ENCODE data around the gene SBNO2.
A peak's percentile ranks its signal among the peaks of the same experiment; 100 is the strongest.

Gene SBNO2

GRCh38 chr19:1104311-1105007 lies 69.6 kb downstream of the SBNO2 start:
- DNase-seq (ENCODE audit: extremely low read depth, low read depth) = no peak
- TF ChIP-seq, protein P1, sequence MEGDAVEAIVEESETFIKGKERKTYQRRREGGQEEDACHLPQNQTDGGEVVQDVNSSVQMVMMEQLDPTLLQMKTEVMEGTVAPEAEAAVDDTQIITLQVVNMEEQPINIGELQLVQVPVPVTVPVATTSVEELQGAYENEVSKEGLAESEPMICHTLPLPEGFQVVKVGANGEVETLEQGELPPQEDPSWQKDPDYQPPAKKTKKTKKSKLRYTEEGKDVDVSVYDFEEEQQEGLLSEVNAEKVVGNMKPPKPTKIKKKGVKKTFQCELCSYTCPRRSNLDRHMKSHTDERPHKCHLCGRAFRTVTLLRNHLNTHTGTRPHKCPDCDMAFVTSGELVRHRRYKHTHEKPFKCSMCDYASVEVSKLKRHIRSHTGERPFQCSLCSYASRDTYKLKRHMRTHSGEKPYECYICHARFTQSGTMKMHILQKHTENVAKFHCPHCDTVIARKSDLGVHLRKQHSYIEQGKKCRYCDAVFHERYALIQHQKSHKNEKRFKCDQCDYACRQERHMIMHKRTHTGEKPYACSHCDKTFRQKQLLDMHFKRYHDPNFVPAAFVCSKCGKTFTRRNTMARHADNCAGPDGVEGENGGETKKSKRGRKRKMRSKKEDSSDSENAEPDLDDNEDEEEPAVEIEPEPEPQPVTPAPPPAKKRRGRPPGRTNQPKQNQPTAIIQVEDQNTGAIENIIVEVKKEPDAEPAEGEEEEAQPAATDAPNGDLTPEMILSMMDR (IDR thresholded peaks at IDR 0.05; ENCODE audit: low read depth, low read length) = no peak

- TF ChIP-seq, protein P1 (IDR thresholded peaks at IDR 0.05; ENCODE audit: low read depth, low read length) = no peak
- DNase-seq (ENCODE audit: extremely low read depth, low read depth) = peak; percentile 99
Observed at GRCh38 chr19:1103708-1104310, 70.3 kb downstream of the SBNO2 start, which contains the start of gene GPX4. Gene GPX4 (plus strand): TSS chr19:1103994. CDS start chr19:1104044, 50 bp downstream.

GRCh38 chr19:1103132-1103707 lies 70.8 kb downstream of the SBNO2 start:
- TF ChIP-seq, protein P1 (IDR thresholded peaks at IDR 0.05; ENCODE audit: low read depth, low read length) = no peak
- no peak for DNase-seq (ENCODE audit: extremely low read depth, low read depth)

- peak; percentile 98 for DNase-seq (ENCODE audit: extremely low read depth, low read depth)
- TF ChIP-seq, protein P1 (IDR thresholded peaks at IDR 0.05; ENCODE audit: low read depth, low read length) = no peak
Observed at GRCh38 chr19:1102407-1103131, 71.5 kb downstream of the SBNO2 start.

DNA sequence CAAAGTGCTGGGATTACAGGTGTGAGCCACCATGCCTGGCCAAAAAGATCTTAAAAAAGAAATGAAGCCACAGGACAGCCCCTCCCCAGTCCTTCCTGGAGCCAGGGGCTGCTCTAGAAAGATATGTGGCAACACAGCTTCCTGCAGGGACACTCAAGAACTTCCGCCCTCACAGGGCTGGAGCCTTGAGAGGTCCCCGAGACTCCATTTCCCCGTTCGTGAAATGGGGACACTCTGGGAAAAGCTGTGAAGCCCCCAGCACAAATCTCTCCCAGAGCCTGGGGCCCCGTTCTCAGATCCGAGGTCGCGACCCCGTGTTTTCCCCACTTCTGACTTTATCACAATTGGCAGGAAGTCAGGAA lies 72.8 kb downstream of the SBNO2 start:
- TF ChIP-seq, protein P1 (IDR thresholded peaks at IDR 0.05; ENCODE audit: low read depth, low read length) = no peak
- no peak for DNase-seq (ENCODE audit: extremely low read depth, low read depth)

GRCh38 chr19:1098177-1099051 lies 75.7 kb downstream of the SBNO2 start:
- TF ChIP-seq, protein P1 (IDR thresholded peaks at IDR 0.05; ENCODE audit: low read depth, low read length) = no peak
- no peak for DNase-seq (ENCODE audit: extremely low read depth, low read depth)

All from AG09319 (cell line).